ENCODE data around the gene KIF3C. TPM values are rescaled to one million over a fixed set of nuclear protein-coding genes. Genes with fewer than 3 reads are reported as not detected.

Gene KIF3C
- polyA plus RNA-seq, 2 of the 4 experiments (the other 2 are of a cell fraction), result 17.1 to 77.4 TPM

DNA sequence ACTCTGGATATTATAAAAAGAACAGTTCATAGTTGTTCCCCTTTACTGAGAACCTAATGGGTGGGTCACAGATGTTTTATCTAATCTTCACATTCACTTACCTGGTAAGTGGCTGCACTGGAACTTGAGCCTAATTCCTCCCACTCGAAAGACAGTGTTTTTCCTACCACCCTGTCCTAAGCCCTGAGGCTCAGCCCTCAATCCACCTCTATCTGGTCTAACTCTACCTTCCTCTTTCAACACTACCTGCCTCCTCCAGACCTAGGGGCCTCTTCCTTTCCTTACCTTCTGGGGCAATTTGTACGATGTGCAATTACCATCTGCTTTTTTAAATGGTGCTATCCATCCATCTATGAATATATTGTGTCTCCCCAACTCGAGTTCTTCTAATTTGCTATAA, 9.7 kb upstream of the KIF3C start:
- DNase-seq (ENCODE audit: low read depth in 1 of 2, low spot score in 1 of 2) (no peak), ATAC-seq (peak; percentile 70 to 71; a peak in 5 of 6 replicates), FAIRE-seq (no peak)
- 0 out of 3 replicates have a peak overlapping the region, but pooled peaks have one; percentile 5 for H3K4me3 ChIP-seq
- WGBS (ENCODE audit: missing lambda C conversion rate), result 45% methylated on average over 3 of the region's 3 CpGs
- ChIA-PET POLR2A (interaction anchor here (0.6 to 1.5 kb wide), 5 partner anchors 19 to 253 kb away, joined by 3 to 16 read pairs (median 4); partner anchors contain the start of genes HADHA, HADHB and RAB10), CTCF (interaction anchor here (0.6 to 18.4 kb wide), 61 partner anchors 9 to 446 kb away, joined by 3 to 240 read pairs (median 5); partner anchors contain the start of genes HADHA, HADHB, KIF3C and RAB10)
- peaks cover 25% of the 10 kb centered on the region for H3K4me1 ChIP-seq
- no peak for TF ChIP-seq ZFP36 (IDR thresholded peaks at IDR 0.05; ENCODE audit: borderline replicate concordance, partially characterized antibody)
- 0 out of 5 replicates have a peak, but pooled peaks of 1 of the 2 experiments have one; percentile 5 for TF ChIP-seq JUN (IDR thresholded peaks at IDR 0.05)
- no peak for TF ChIP-seq JUNB (IDR thresholded peaks at IDR 0.05)
- H3K27ac ChIP-seq, result peak overlapping the region; percentile 80 to 93
- no peaks in the 10 kb centered on the region for H3K9me3 ChIP-seq
- peak overlapping the region; percentile 65 for H3K4me2 ChIP-seq

GRCh38 chr2:25989154-25989553, 6.9 kb upstream of the KIF3C start:
- WGBS (ENCODE audit: missing lambda C conversion rate), result 91% methylated on average over 4 of the region's 4 CpGs

DNA sequence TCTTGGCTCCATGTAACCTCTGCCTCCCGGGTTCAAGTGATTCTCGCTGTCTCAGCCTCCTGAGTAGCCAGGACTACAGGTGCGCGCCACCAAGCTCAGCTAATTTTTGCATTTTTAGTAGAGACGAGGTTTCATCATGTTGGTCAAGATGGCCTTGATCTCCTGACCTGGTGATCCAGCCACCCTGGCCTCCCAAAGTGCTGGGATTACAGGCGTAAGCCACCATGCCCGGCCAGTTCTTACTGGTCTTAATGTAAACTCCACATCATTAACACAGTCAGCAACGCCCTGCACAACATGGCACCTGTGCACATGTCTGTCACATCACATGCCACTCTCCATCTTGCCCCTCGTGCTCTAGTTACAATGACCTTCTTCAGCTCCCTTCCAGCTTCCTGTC, 5.8 kb upstream of the KIF3C start:
- FAIRE-seq (no peak), DNase-seq (ENCODE audit: low read depth in 1 of 2, low spot score in 1 of 2) (no peak), ATAC-seq (no peak)
- Histone ChIP-seq H3K4me2 (no peak overlapping the region), H3K9me3 (no peaks in the 10 kb centered on the region), H3K4me1 (peaks cover 18% of the 10 kb centered on the region), H3K27ac (no peak overlapping the region; a peak in 1 of 6 replicates), H3K4me3 (no peak overlapping the region)
- 96% methylated on average over 9 of the region's 9 CpGs for WGBS (ENCODE audit: missing lambda C conversion rate)
- no peak for TF ChIP-seq MAFK (IDR thresholded peaks at IDR 0.05; ENCODE audit: partially characterized antibody)
- ChIA-PET CTCF (interaction anchor here (1.5 to 18.4 kb wide), 8 partner anchors 9 to 158 kb away, joined by 4 to 240 read pairs (median 6); no protein-coding TSS in a partner anchor), POLR2A (no interaction called here)

More at GRCh38 chr2:25989154-25989553, 6.9 kb upstream of the KIF3C start:
- DNase-seq (ENCODE audit: low read depth in 1 of 2, low spot score in 1 of 2) (no peak), ATAC-seq (no peak), FAIRE-seq (no peak)
- TF ChIP-seq, protein P1, sequence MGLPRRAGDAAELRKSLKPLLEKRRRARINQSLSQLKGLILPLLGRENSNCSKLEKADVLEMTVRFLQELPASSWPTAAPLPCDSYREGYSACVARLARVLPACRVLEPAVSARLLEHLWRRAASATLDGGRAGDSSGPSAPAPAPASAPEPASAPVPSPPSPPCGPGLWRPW (IDR thresholded peaks at IDR 0.05), result no peak
- no peak for TF ChIP-seq CHD4 (IDR thresholded peaks at IDR 0.05; ENCODE audit: borderline replicate concordance)
- TF ChIP-seq CBX8 (IDR thresholded peaks at IDR 0.05), result no peak
- TF ChIP-seq NPAS2 (CRISPR knock-in tag; IDR thresholded peaks at IDR 0.05; ENCODE audit: borderline replicate concordance), result no peak
- TF ChIP-seq CBX2 (IDR thresholded peaks at IDR 0.05; ENCODE audit: borderline replicate concordance, low read depth), result no peak
- no peak for TF ChIP-seq EHMT2 (IDR thresholded peaks at IDR 0.05; ENCODE audit: low read depth)
- no peak for TF ChIP-seq ESRRA (IDR thresholded peaks at IDR 0.05; ENCODE audit: borderline replicate concordance, low read length)
- POLR2A ChIA-PET, result no interaction called here
- peaks cover 16% of the 10 kb centered on the region for H3K4me1 ChIP-seq
- H3K4me2 ChIP-seq, result no peak overlapping the region
- CTCF ChIA-PET, result interaction anchor here (0.9 to 18.4 kb wide), 9 partner anchors 10 to 157 kb away, joined by 3 to 240 read pairs (median 6); no protein-coding TSS in a partner anchor
- peak overlapping the region in 1 of 2 experiments; percentile 12; a peak in 2 of 6 replicates for H3K27ac ChIP-seq
- H3K4me3 ChIP-seq, result no peak overlapping the region
- H3K9me3 ChIP-seq, result no peaks in the 10 kb centered on the region

GRCh38 chr2:25983735-25984134, 1.4 kb upstream of the KIF3C start:
- Histone ChIP-seq H3K4me1 (peaks cover 37% of the 10 kb centered on the region), H3K4me3 (no peak overlapping the region), H3K27ac (peak overlapping the region in 1 of 2 experiments; percentile 90; a peak in 3 of 6 replicates), H3K4me2 (no peak overlapping the region), H3K9me3 (no peaks in the 10 kb centered on the region)
- DNase-seq (ENCODE audit: low read depth in 1 of 2, low spot score in 1 of 2) (no peak), ATAC-seq (no peak), FAIRE-seq (no peak)
- POLR2A ChIA-PET, result no interaction called here
- CTCF ChIA-PET, result interaction anchor here (1.0 to 18.4 kb wide), 7 partner anchors 14 to 162 kb away, joined by 3 to 240 read pairs (median 3); no protein-coding TSS in a partner anchor
- TF ChIP-seq HOXB5 (CRISPR knock-in tag; IDR thresholded peaks at IDR 0.05) (no peak), NPAS2 (CRISPR knock-in tag; IDR thresholded peaks at IDR 0.05; ENCODE audit: borderline replicate concordance) (no peak), RAD21 (conservative IDR thresholded peaks at IDR 0.05 in 1 of 2, IDR thresholded peaks at IDR 0.05 in 1 of 2) (no peak), CEBPB (IDR thresholded peaks at IDR 0.05) (no peak), TP53 (CRISPR knock-in tag; IDR thresholded peaks at IDR 0.05) (no peak), MYC (IDR thresholded peaks at IDR 0.05; ENCODE audit: borderline replicate concordance, low read length) (no peak), MAFK (IDR thresholded peaks at IDR 0.05; ENCODE audit: partially characterized antibody) (no peak), CHD4 (IDR thresholded peaks at IDR 0.05; ENCODE audit: borderline replicate concordance) (no peak), HOXB13 (CRISPR knock-in tag; IDR thresholded peaks at IDR 0.05; ENCODE audit: low read depth) (no peak), NR3C1 (IDR thresholded peaks at IDR 0.05) (no peak), USF2 (IDR thresholded peaks at IDR 0.05) (no peak), FOSL2 (IDR thresholded peaks at IDR 0.05) (no peak), FOSL2 (CRISPR knock-in tag; IDR thresholded peaks at IDR 0.05) (no peak), SMC3 (IDR thresholded peaks at IDR 0.05) (no peak), ATOH8 (CRISPR knock-in tag; IDR thresholded peaks at IDR 0.05; ENCODE audit: low read depth) (no peak), JUNB (IDR thresholded peaks at IDR 0.05) (no peak)
- TF ChIP-seq, protein P2, sequence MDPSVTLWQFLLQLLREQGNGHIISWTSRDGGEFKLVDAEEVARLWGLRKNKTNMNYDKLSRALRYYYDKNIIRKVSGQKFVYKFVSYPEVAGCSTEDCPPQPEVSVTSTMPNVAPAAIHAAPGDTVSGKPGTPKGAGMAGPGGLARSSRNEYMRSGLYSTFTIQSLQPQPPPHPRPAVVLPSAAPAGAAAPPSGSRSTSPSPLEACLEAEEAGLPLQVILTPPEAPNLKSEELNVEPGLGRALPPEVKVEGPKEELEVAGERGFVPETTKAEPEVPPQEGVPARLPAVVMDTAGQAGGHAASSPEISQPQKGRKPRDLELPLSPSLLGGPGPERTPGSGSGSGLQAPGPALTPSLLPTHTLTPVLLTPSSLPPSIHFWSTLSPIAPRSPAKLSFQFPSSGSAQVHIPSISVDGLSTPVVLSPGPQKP (IDR thresholded peaks at IDR 0.05; ENCODE audit: low read depth, low read length), result no peak
- TF ChIP-seq, protein P1 (IDR thresholded peaks at IDR 0.05), result no peak
- TF ChIP-seq, protein P3, sequence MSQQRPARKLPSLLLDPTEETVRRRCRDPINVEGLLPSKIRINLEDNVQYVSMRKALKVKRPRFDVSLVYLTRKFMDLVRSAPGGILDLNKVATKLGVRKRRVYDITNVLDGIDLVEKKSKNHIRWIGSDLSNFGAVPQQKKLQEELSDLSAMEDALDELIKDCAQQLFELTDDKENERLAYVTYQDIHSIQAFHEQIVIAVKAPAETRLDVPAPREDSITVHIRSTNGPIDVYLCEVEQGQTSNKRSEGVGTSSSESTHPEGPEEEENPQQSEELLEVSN (IDR thresholded peaks at IDR 0.05; ENCODE audit: borderline replicate concordance, low read depth), result no peak

All from A549 (cell line).